Measurements from ENCODE around the gene APOBEC2.
A peak's percentile ranks its signal among the peaks of the same experiment; 100 is the strongest.

Gene APOBEC2

GRCh38 chr6:41062056-41062455, 9.1 kb downstream of the APOBEC2 start:
- DNase-seq, result no peak

- no peak for DNase-seq
Measured at GRCh38 chr6:41063884-41064285, 10.9 kb downstream of the APOBEC2 start.

- no peak for DNase-seq
Measured at GRCh38 chr6:41064841-41065240, 11.8 kb downstream of the APOBEC2 start.

- DNase-seq, result no peak
Measured at GRCh38 chr6:41065550-41066026, 12.6 kb downstream of the APOBEC2 start.

- DNase-seq, result peak; percentile 64 to 65
Measured at GRCh38 chr6:41066867-41067304, 13.9 kb downstream of the APOBEC2 start.

- DNase-seq, result no peak
Measured at GRCh38 chr6:41071501-41071922, 18.5 kb downstream of the APOBEC2 start.

GRCh38 chr6:41071923-41072835, 19.2 kb downstream of the APOBEC2 start, which contains the start of gene OARD1:
TSS of gene OARD1 (minus strand) at chr6:41072356. CDS start at chr6:41071634, 722 bp downstream.
- peak; percentile 100 for DNase-seq

GRCh38 chr6:41072836-41073202, 19.8 kb downstream of the APOBEC2 start, which contains the start of gene NFYA:
TSS of gene NFYA (plus strand) at chr6:41072974. CDS start at chr6:41079090, 6,116 bp downstream.
- DNase-seq, result no peak

GRCh38 chr6:41073203-41073967, 20.4 kb downstream of the APOBEC2 start:
- peak; percentile 88 to 89 for DNase-seq

GRCh38 chr6:41073968-41074691, 21.1 kb downstream of the APOBEC2 start:
- DNase-seq, result peak; percentile 20 to 67

- no peak for DNase-seq
Measured at GRCh38 chr6:41074692-41075436, 21.9 kb downstream of the APOBEC2 start.

- no peak for DNase-seq
Measured at GRCh38 chr6:41075651-41076626, 22.9 kb downstream of the APOBEC2 start.

GRCh38 chr6:41077536-41077935, 24.5 kb downstream of the APOBEC2 start:
- no peak for DNase-seq

GRCh38 chr6:41078101-41078500, 25.1 kb downstream of the APOBEC2 start:
- DNase-seq, result no peak

GRCh38 chr6:41079080-41079479, 26.1 kb downstream of the APOBEC2 start:
- DNase-seq, result no peak

- DNase-seq, result peak; percentile 24 to 43
Measured at GRCh38 chr6:41080621-41081020, 27.6 kb downstream of the APOBEC2 start.

GRCh38 chr6:41083072-41083471, 30.1 kb downstream of the APOBEC2 start:
- DNase-seq, result no peak

GRCh38 chr6:41085182-41085581, 32.2 kb downstream of the APOBEC2 start:
- DNase-seq, result no peak

GRCh38 chr6:41088451-41088850, 35.4 kb downstream of the APOBEC2 start:
- no peak for DNase-seq
